A549 (cell line): ENCODE data around the gene LMO1.

Experiments
- BHLHE40 ChIP-seq: IDR thresholded peaks from 2 replicates; pipeline ENCODE4 v1.6.1; 2012; ENCODE audit warnings: low read depth, low read length, inconsistent platforms
- CEBPB ChIP-seq, 2 experiments: fragments of >200 bp in 1 of 2; sonication (Bioruptor Twin) in 1 of 2; formaldehyde crosslinking in 1 of 2; IDR thresholded peaks; 2 replicates each; pipeline ENCODE4 v1.6.1; 2012 to 2016
- CTCF ChIP-seq: fragments of >200 bp; sonication (Bioruptor Twin); formaldehyde crosslinking; IDR thresholded peaks from 3 replicates; pipeline ENCODE4 v1.5.1; 2016
- ELK1 ChIP-seq: fragments of 150-350 bp; IDR thresholded peaks from 2 replicates; pipeline ENCODE4 v1.6.1; 2014; ENCODE audit warnings: low read depth, mild to moderate bottlenecking, low read length
- HOXA7 ChIP-seq: fragments of 250-450 bp; sonication (Bioruptor Pico); IDR thresholded peaks from 2 replicates; pipeline ENCODE4 v1.5.0; 2020; ENCODE audit warnings: mild to moderate bottlenecking, moderate library complexity
- KDM1A ChIP-seq: fragments of 200-600 bp; sonication (generic); IDR thresholded peaks from 2 replicates; pipeline ENCODE4 v1.6.1; 2016; ENCODE audit warnings: low read depth, mild to moderate bottlenecking
- MAZ ChIP-seq: fragments of 150-350 bp; IDR thresholded peaks from 2 replicates; pipeline ENCODE4 v1.6.1; 2014; ENCODE audit warnings: antibody characterized with exemption, low read depth, low read length, borderline replicate concordance
- PHF8 ChIP-seq: fragments of 200-600 bp; sonication (generic); IDR thresholded peaks from 2 replicates; pipeline ENCODE4 v1.6.1; 2016; ENCODE audit warnings: low read depth, mild to moderate bottlenecking, antibody characterized with exemption, moderate library complexity, borderline replicate concordance
- POLR2A ChIP-seq: IDR thresholded peaks from 2 replicates; pipeline ENCODE4 v1.6.1; 2012; ENCODE audit warnings: mild to moderate bottlenecking, low read length
- REST ChIP-seq: fragments of 200-600 bp; sonication (generic); IDR thresholded peaks from 2 replicates; pipeline ENCODE4 v1.6.1; 2016; ENCODE audit warnings: antibody characterized with exemption, mild to moderate bottlenecking, moderate library complexity
- RNF2 ChIP-seq: fragments of 200-600 bp; sonication (generic); IDR thresholded peaks from 2 replicates; pipeline ENCODE4 v1.6.1; 2016; ENCODE audit warnings: low read depth, mild to moderate bottlenecking, antibody characterized with exemption, moderate library complexity, borderline replicate concordance
- ZFP36 ChIP-seq: fragments of 450-650 bp; IDR thresholded peaks from 2 replicates; pipeline ENCODE4 v1.6.1; 2014; ENCODE audit warnings: borderline replicate concordance; ENCODE audit not compliant: partially characterized antibody

- no peak for TF ChIP-seq CTCF
- TF ChIP-seq POLR2A = no peak
- TF ChIP-seq BHLHE40 = no peak
- TF ChIP-seq RNF2 = no peak
- no peak for TF ChIP-seq CEBPB (IDR thresholded peaks at IDR 0.05)
- no peak for TF ChIP-seq ZFP36
- no peak for TF ChIP-seq HOXA7 (CRISPR knock-in tag)
- TF ChIP-seq MAZ = no peak
- TF ChIP-seq KDM1A = no peak
- TF ChIP-seq ELK1 = no peak
- TF ChIP-seq REST = no peak
- no peak for TF ChIP-seq PHF8
Observed at GRCh38 chr11:8201644-8202365, 61.9 kb downstream of the LMO1 start.
